Measurements from ENCODE around the gene STUM. TPM values are rescaled to one million over a fixed set of nuclear protein-coding genes. Genes with fewer than 3 reads are reported as not detected.
"Not testable (repeated sequence)": the region's sequence is repeated elsewhere in the genome, so short reads cannot be mapped to it uniquely, and the experiment has no call there.

Gene STUM
- total RNA-seq, 1 donor from 2014 or later: 0.35 TPM

GRCh38 chr1:226602186-226603021 is 53.8 kb downstream of the STUM start:
- no peak for DNase-seq (ENCODE audit: extremely low read depth, low read depth, low spot score)

- DNase-seq (ENCODE audit: extremely low read depth, low read depth, low spot score): no peak
Measured at GRCh38 chr1:226603022-226603857, 54.7 kb downstream of the STUM start.

GRCh38 chr1:226603858-226604559 is 55.4 kb downstream of the STUM start:
- no peak for DNase-seq (ENCODE audit: extremely low read depth, low read depth, low spot score)

- no peak for DNase-seq (ENCODE audit: extremely low read depth, low read depth, low spot score)
Measured at GRCh38 chr1:226604560-226605317, 56.2 kb downstream of the STUM start.

GRCh38 chr1:226605318-226605950 is 56.9 kb downstream of the STUM start:
- no peak for DNase-seq (ENCODE audit: extremely low read depth, low read depth, low spot score)

- DNase-seq (ENCODE audit: extremely low read depth, low read depth, low spot score): no peak
Measured at GRCh38 chr1:226606311-226607267, 58.0 kb downstream of the STUM start.

GRCh38 chr1:226607268-226607660 is 58.7 kb downstream of the STUM start:
- no peak for DNase-seq (ENCODE audit: extremely low read depth, low read depth, low spot score)

- DNase-seq (ENCODE audit: extremely low read depth, low read depth, low spot score): no peak
Measured at GRCh38 chr1:226607821-226608220, 59.3 kb downstream of the STUM start.

GRCh38 chr1:226608699-226609505 is 60.3 kb downstream of the STUM start:
- no peak for DNase-seq (ENCODE audit: extremely low read depth, low read depth, low spot score)

GRCh38 chr1:226609836-226610455 is 61.4 kb downstream of the STUM start:
- DNase-seq (ENCODE audit: extremely low read depth, low read depth, low spot score): no peak

GRCh38 chr1:226610671-226611070 is 62.1 kb downstream of the STUM start:
- no peak for DNase-seq (ENCODE audit: extremely low read depth, low read depth, low spot score)

GRCh38 chr1:226611301-226611700 is 62.7 kb downstream of the STUM start:
- no peak for DNase-seq (ENCODE audit: extremely low read depth, low read depth, low spot score)

- not testable (repeated sequence) for DNase-seq (ENCODE audit: extremely low read depth, low read depth, low spot score)
Measured at GRCh38 chr1:226611980-226612379, 63.4 kb downstream of the STUM start.

GRCh38 chr1:226615876-226616275 is 67.3 kb downstream of the STUM start:
- no peak for DNase-seq (ENCODE audit: extremely low read depth, low read depth, low spot score)

GRCh38 chr1:226616636-226617035 is 68.1 kb downstream of the STUM start:
- DNase-seq (ENCODE audit: extremely low read depth, low read depth, low spot score): no peak

- DNase-seq (ENCODE audit: extremely low read depth, low read depth, low spot score): no peak
Measured at GRCh38 chr1:226617109-226617508, 68.5 kb downstream of the STUM start.

GRCh38 chr1:226617719-226618118 is 69.2 kb downstream of the STUM start:
- DNase-seq (ENCODE audit: extremely low read depth, low read depth, low spot score): not testable (repeated sequence)

- DNase-seq (ENCODE audit: extremely low read depth, low read depth, low spot score): no peak
Measured at GRCh38 chr1:226618380-226618779, 69.8 kb downstream of the STUM start.
